Motor neuron (in vitro differentiated cells): ENCODE data around the gene SLC9A5. TPM values are rescaled to one million over a fixed set of nuclear protein-coding genes. Genes with fewer than 3 reads are reported as not detected.

Source experiments
- ATAC-seq, 8 experiments: fragments of 200-7000 bp; cut with Tn5 transposase; replicated peaks in 6 of 8; 2 replicates each; pipeline ENCODE4 v1.8.0; 2021; ENCODE audit warnings: mild to moderate bottlenecking in 8 of 8, moderate library complexity in 8 of 8
- H3K27ac ChIP-seq, 2 donors: fragments of 250-450 bp; sonication (Bioruptor Pico); 2 replicates each; pipeline ENCODE4 v1.9.0; 2021; ENCODE audit warnings: antibody characterized with exemption in 2 of 2, mild to moderate bottlenecking in 2 of 2, moderate library complexity in 1 of 2
- H3K4me1 ChIP-seq, 2 donors: fragments of 250-450 bp; sonication (Bioruptor Pico); replicated peaks in 1 of 2; 2 replicates each; pipeline ENCODE4 v1.6.1; 2021; ENCODE audit warnings: antibody characterized with exemption in 2 of 2, mild to moderate bottlenecking in 2 of 2, moderate library complexity in 1 of 2
- H3K4me3 ChIP-seq, 5 donors: fragments of 250-450 bp; sonication (Bioruptor Pico); 2 replicates each; pipeline ENCODE4 v1.9.0; 2021; ENCODE audit warnings: antibody characterized with exemption in 5 of 5, mild to moderate bottlenecking in 5 of 5, moderate library complexity in 4 of 5
- WGBS, 10 experiments: fragments of 450-650 bp; shearing (Covaris generic); methylation state at CpG; one replicate each; pipeline ENCODE4 v1.0.0; 2022; 5-methylcytosine and 5-hydroxymethylcytosine counted together
- in situ Hi-C, 9 experiments: fragments of 400-800 bp; cut with MboI; loops; one replicate each; pipeline ENCODE4 v1.15.0; 2021; ENCODE audit warnings: low sequenced_read_pairs in 9 of 9, low pct_unique_long_range_greater_than_20kb in 2 of 9; ENCODE audit not compliant: unreplicated experiment in 9 of 9
- total RNA-seq, 8 experiments: library from RNA; unstranded; fragments of 300-600 nt; gene quantifications; 2 replicates each; pipeline versions ENCODE4 v1.2.3 to v1.2.4, GENCODE V29; 2022

Gene SLC9A5
- total RNA-seq, 8 experiments from 2014 or later = 0.92 to 2.4 (median 1.4) TPM

DNA sequence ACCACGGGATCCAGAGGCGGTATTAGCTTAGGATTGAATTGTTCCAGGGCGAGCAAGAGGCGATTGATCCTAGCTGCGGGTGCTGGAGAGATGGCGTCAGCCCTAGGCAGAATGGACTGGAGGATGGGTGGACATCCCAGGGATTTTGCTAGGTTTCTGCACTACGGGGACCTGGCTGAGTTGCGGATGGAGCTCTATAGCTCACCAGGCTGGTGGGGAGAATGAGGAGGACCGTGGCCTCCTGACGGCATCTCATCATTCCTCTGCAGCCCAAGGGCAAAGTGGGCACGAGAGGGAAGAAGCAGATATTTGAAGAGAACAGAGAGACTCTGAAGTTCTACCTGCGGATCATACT lies 21.2 kb upstream of the SLC9A5 start:
- ATAC-seq = no peak
- in situ Hi-C loops = loop anchor here in 1 of 9 experiments (25.0 kb wide), 1 partner anchor 185 kb away; the partner anchor contains the start of gene ZDHHC1

DNA sequence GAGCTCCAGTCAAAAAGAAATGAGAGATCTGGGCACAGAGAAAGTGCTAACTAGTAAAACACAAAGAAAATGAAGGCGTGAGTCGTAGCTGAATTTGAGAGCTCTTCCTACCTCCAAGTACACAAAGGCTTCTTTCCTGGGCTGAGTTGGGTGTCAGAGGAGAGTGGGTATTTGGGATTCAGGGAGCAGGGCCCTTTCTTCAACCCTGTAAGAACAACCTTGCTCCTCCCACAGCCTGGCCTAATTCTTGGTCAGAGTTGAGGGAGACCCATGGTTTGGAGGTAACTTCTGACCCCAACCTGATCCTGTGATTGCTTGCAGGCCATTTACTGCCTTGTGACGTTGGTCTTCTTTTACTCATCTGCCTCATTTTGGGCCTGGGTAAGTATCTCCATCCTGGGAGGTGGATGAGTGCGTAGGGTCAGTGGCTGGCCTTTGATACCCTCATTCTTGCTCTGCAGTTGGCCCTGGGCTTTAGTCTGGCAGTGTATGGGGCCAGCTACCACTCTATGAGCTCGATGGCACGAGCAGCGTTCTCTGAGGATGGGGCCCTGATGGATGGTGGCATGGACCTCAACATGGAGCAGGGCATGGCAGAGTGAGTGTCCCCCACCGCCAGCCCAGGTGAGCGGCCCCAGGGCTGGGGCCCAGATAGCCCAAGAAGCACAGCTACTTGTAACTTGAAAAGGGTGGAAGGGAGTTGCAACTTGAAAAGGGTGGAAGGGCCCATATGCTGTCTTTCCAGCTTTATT lies 20.6 kb upstream of the SLC9A5 start:
- in situ Hi-C loops = loop anchor here in 1 of 9 experiments (25.0 kb wide), 1 partner anchor 184 kb away; the partner anchor contains the start of gene ZDHHC1
- no peak for ATAC-seq
- H3K4me1 ChIP-seq = peaks cover 11 to 12% of the 10 kb centered on the region in 2 donors
- peak overlapping the region; percentile 94 to 96 for H3K27ac ChIP-seq
- 60 to 100% (median 91%) methylated on average over 1 to 6 of the region's 9 CpGs; no CpG with 5 or more reads in 4 of the 10 experiments for whole genome bisulfite sequencing, 10 experiments
- peak overlapping the region; percentile 69 to 99 (median 93) for H3K4me3 ChIP-seq

More for the DNA sequence above, 21.2 kb upstream of the SLC9A5 start:
- WGBS, 10 experiments = 0 to 63% (median 16%) methylated on average over 1 to 7 of the region's 12 CpGs; no CpG with 5 or more reads in 4 of the 10 experiments
- H3K27ac ChIP-seq = peak overlapping the region; percentile 94 to 96
- peak overlapping the region; percentile 69 to 99 (median 93) for H3K4me3 ChIP-seq
- H3K4me1 ChIP-seq = peaks cover 11 to 12% of the 10 kb centered on the region in 2 donors

- Histone ChIP-seq H3K4me3 (no peak overlapping the region), H3K27ac (no peak overlapping the region), H3K4me1 (peaks cover 11 to 12% of the 10 kb centered on the region in 2 donors)
- in situ Hi-C loops = loop anchor here in 1 of 9 experiments (25.0 kb wide), 1 partner anchor 183 kb away; the partner anchor contains the start of gene ZDHHC1
- ATAC-seq = no peak
- 97 to 100% (median 98%) methylated on average over 3 to 6 of the region's 9 CpGs; no CpG with 5 or more reads in 7 of the 10 experiments for WGBS, 10 experiments
Observed at GRCh38 chr16:67228905-67229304, 19.9 kb upstream of the SLC9A5 start.

GRCh38 chr16:67229906-67230808 lies 18.6 kb upstream of the SLC9A5 start:
- H3K4me1 ChIP-seq = peaks cover 11 to 12% of the 10 kb centered on the region in 2 donors
- H3K27ac ChIP-seq = no peak overlapping the region
- in situ Hi-C loops = loop anchor here in 1 of 9 experiments (25.0 kb wide), 1 partner anchor 182 kb away; the partner anchor contains the start of gene ZDHHC1
- H3K4me3 ChIP-seq = no peak overlapping the region
- no peak for ATAC-seq
- WGBS, 10 experiments = 75 to 100% (median 94%) methylated on average over 2 to 11 of the region's 32 CpGs; no CpG with 5 or more reads in 4 of the 10 experiments

GRCh38 chr16:67230809-67231660 lies 17.7 kb upstream of the SLC9A5 start:
- Histone ChIP-seq H3K4me1 (peaks cover 10 to 14% of the 10 kb centered on the region in 2 donors), H3K4me3 (no peak overlapping the region), H3K27ac (no peak overlapping the region)
- no peak for ATAC-seq
- 89 to 100% (median 100%) methylated on average over 1 to 7 of the region's 12 CpGs; no CpG with 5 or more reads in 4 of the 10 experiments for WGBS, 10 experiments
- in situ Hi-C loops = loop anchor here in 1 of 9 experiments (25.0 kb wide), 1 partner anchor 181 kb away; the partner anchor contains the start of gene ZDHHC1

- Histone ChIP-seq H3K4me3 (no peak overlapping the region), H3K27ac (no peak overlapping the region), H3K4me1 (peaks cover 3 to 6% of the 10 kb centered on the region in 2 donors)
- no peak for ATAC-seq
- WGBS, 10 experiments = 61 to 100% methylated on average over 1 to 5 of the region's 7 CpGs; no CpG with 5 or more reads in 8 of the 10 experiments
- in situ Hi-C loops = loop anchor here in 1 of 9 experiments (25.0 kb wide), 1 partner anchor 179 kb away; the partner anchor contains the start of gene ZDHHC1
Observed at GRCh38 chr16:67233596-67233995, 15.2 kb upstream of the SLC9A5 start.

GRCh38 chr16:67234180-67234597 lies 14.6 kb upstream of the SLC9A5 start:
- ATAC-seq = no peak
- WGBS, 10 experiments = 90 to 100% (median 100%) methylated on average over 1 to 7 of the region's 10 CpGs; no CpG with 5 or more reads in 5 of the 10 experiments

DNA sequence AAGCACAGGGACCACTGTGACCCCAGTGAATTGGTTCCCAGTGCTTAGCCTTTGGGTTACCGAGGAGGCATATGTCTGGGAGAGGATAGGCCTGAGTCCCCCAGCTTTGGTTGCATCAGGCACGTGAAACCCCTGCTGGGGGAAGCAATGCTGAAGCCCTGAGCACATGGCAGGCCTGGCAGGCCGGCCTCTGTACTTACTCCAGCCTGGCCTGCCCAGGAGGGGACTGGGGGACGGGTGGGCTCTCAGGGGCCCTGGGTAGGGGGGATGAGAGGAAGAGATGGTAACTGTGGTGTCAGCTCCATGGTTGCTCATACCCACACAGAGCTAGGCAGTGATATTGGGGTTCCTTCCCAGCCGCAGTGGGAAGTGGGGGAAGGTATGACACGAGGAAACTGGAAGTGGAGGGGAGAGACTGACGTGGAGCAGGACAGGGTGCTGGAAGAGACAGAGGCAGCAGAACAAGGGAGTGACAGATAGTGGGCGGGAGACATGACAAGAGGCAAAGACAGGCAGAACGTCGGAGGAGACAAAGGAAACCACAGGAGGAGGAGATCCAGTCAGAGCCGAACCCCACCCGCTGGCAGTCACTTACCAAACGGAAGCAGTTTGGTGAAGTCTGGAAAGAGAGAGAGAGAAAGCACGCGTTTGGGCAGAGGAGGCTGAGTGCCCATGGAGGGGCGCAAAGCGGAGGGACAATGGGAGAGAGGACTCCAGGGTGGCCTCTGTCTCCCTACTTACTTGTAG lies 12.8 kb upstream of the SLC9A5 start:
- peak overlapping the region in 1 of 2 donors; percentile 62 for H3K27ac ChIP-seq
- H3K4me3 ChIP-seq = peak overlapping the region; percentile 8 to 33 (median 15)
- in situ Hi-C loops = loop anchor here in 1 of 9 experiments (25.0 kb wide), 1 partner anchor 176 kb away; the partner anchor contains the start of gene ZDHHC1
- WGBS, 10 experiments = 41 to 100% (median 72%) methylated on average over 1 to 11 of the region's 17 CpGs; no CpG with 5 or more reads in 3 of the 10 experiments
- peaks cover 3 to 6% of the 10 kb centered on the region in 2 donors for H3K4me1 ChIP-seq
- peak in 7 of 8 experiments; percentile 5 to 68 (median 53) for ATAC-seq

More at GRCh38 chr16:67234180-67234597, 14.6 kb upstream of the SLC9A5 start:
- in situ Hi-C loops = loop anchor here in 1 of 9 experiments (25.0 kb wide), 1 partner anchor 178 kb away; the partner anchor contains the start of gene ZDHHC1
- H3K4me3 ChIP-seq = no peak overlapping the region
- no peak overlapping the region for H3K27ac ChIP-seq
- H3K4me1 ChIP-seq = peaks cover 3 to 6% of the 10 kb centered on the region in 2 donors

DNA sequence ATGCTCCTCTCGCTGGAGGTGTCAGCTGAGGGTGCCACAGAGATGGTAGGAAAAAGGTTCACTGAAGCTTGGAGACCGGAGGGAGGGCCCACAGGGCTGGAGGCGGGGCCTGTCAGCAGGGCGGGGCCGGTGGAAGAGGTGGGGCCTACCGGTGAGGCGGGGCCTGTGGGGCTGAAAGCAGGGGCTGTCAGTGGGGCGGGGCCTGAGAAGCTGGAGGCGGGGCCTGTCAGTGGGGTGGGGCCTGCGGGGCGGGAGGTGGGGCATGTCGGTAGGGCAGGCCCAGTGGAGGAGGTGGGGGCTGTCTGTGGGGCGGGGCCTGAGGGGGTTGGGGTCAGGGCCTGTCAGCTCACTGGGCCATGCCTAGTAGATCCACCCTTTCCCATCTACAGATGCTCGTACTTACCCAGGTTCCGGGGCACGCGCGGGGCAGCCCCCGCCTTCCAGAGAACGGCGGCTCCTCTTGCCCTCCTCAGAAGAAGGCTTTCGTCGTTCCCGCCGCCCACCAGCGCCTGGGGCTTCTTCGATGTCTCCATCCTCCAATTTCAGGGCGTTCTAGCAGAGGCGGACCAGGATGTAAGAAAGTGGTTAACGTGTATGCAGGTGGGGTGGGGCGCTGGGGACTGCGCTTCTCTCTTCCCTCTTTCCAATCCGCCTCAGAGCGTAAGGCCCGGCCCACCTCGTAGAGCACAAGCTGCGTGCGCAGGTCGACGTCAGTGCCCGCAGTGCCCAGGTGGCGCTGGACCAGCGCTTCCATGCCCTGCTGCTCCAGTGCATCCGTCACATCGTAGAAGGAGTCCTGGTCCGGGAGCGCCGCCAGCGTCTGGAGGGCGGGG lies 12.0 kb upstream of the SLC9A5 start:
- Histone ChIP-seq H3K4me3 (peak overlapping the region; percentile 8 to 33 (median 15)), H3K4me1 (peaks cover 3 to 6% of the 10 kb centered on the region in 2 donors), H3K27ac (peak overlapping the region in 1 of 2 donors; percentile 62)
- ATAC-seq = peak; percentile 46 to 82 (median 66)
- in situ Hi-C loops = loop anchor here in 1 of 9 experiments (25.0 kb wide), 1 partner anchor 176 kb away; the partner anchor contains the start of gene ZDHHC1
- WGBS, 10 experiments = 94% methylated on average over 3 of the region's 50 CpGs; no CpG with 5 or more reads in 9 of the 10 experiments
